Bronchial epithelial cell (primary cell): Measurements from ENCODE around the gene DGLUCY. TPM values are rescaled to one million over a fixed set of nuclear protein-coding genes. Genes with fewer than 3 reads are reported as not detected.
A peak's percentile ranks its signal among the peaks of the same experiment; 100 is the strongest.

Source experiments
- DNase-seq: peaks from one replicate; pipeline ENCODE4 v3.0.0-alpha.2; 2010; ENCODE audit warnings: low read depth
- FAIRE-seq: peaks from 2 replicates; lab custom pipeline; 2011; peaks lifted over from hg19 to GRCh38; lab: Jason Lieb, UNC
- H3K27me3 ChIP-seq: 2 replicates; pipeline ENCODE4 v1.5.1; 2011; ENCODE audit warnings: low read length; ENCODE audit not compliant: control insufficient read depth, insufficient read depth
- H3K36me3 ChIP-seq: 2 replicates; pipeline ENCODE4 v1.5.1; 2011; ENCODE audit warnings: low read length; ENCODE audit not compliant: control insufficient read depth, insufficient read depth
- H3K4me3 ChIP-seq: 2 replicates; pipeline ENCODE4 v1.5.1; 2011; ENCODE audit warnings: mild to moderate bottlenecking, low read depth, low read length, control low read depth
- total RNA-seq: library from RNA; depleted of rRNA; stranded (reverse); fragments of >200 nt; gene quantifications from 2 replicates; pipeline ENCODE4 v1.2.1, GENCODE V29; 2014
- TF ChIP-seq, protein P1 (sequence below): IDR thresholded peaks from 2 replicates; pipeline ENCODE4 v1.5.1; 2011; ENCODE audit warnings: mild to moderate bottlenecking, moderate library complexity, low read length, control low read depth, inconsistent platforms; ENCODE audit not compliant: insufficient read depth, severe bottlenecking

DGLUCY gene
- total RNA-seq, 1 donor from 2014 or later = 8.4 TPM

DNA sequence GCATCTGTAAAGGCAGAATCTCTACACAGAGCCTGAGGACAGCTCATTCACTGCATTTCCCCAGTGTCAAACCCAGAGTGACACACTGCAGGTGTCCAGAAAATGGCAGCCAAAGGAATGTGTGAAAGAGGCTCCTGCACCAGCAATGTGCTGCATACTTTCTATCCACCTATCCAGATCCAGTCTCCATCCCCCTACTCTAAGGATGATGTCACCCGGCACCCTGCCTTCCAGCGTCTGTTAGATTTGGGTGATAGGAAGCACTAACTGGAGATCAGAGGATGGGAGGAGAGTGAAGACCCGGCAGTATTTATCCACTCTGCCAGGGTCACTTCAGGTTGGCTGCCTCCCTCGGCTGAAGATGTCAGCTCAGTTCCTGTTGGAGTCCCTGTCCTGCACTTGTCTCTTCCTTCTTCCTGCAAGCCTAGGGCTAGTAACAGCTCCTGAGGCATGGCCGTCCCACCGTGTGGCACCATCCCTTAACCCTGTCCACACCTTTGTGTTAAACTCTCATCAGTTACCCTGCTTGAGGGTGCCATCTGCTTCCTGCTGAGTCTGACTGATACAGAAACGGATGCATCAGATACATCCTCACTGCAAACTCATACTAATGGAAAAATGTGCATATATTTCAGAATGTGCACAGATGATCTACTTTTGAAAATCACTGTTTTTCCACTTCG is 143.6 kb downstream of the DGLUCY start:
- Histone ChIP-seq H3K36me3 (no peaks in the 10 kb centered on the region), H3K27me3 (no peaks in the 10 kb centered on the region), H3K4me3 (no peak overlapping the region)
- peak; percentile 43 for FAIRE-seq
- TF ChIP-seq, protein P1, sequence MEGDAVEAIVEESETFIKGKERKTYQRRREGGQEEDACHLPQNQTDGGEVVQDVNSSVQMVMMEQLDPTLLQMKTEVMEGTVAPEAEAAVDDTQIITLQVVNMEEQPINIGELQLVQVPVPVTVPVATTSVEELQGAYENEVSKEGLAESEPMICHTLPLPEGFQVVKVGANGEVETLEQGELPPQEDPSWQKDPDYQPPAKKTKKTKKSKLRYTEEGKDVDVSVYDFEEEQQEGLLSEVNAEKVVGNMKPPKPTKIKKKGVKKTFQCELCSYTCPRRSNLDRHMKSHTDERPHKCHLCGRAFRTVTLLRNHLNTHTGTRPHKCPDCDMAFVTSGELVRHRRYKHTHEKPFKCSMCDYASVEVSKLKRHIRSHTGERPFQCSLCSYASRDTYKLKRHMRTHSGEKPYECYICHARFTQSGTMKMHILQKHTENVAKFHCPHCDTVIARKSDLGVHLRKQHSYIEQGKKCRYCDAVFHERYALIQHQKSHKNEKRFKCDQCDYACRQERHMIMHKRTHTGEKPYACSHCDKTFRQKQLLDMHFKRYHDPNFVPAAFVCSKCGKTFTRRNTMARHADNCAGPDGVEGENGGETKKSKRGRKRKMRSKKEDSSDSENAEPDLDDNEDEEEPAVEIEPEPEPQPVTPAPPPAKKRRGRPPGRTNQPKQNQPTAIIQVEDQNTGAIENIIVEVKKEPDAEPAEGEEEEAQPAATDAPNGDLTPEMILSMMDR = no peak
- no peak for DNase-seq

DNA sequence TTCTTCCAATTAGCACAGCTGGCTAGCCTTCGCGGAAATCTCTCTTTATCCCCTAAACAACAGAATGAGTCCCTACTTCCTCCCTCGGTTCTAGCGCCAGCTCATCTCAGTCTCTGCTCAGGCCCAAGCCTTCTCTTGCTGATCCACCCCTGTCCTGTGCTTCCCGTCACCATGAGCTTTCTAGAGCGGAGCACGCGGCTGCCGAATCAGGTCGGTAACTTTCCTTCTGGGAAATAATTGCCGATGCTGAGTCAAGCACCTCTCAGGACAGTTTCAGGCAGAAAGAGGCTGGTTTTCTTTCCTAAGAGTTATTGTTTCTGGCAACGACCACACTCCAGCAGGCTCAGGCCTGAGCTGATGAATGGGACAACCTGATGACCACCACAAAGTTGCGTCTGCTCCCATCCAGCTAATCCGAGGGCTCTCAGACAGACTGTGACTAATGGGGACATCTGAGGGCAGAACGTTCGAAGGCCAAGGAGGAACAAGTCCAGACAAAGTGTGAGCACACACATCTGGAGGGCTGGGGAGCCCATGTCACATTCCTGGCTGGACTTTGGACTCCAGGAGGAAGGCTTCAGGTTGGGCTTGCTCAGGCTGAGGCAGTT is 144.2 kb downstream of the DGLUCY start:
- H3K27me3 ChIP-seq = no peaks in the 10 kb centered on the region
- FAIRE-seq (peak; percentile 40), DNase-seq (peak; percentile 99)
- no peak overlapping the region for H3K4me3 ChIP-seq
- TF ChIP-seq, protein P1 = no peak
- no peaks in the 10 kb centered on the region for H3K36me3 ChIP-seq

DNA sequence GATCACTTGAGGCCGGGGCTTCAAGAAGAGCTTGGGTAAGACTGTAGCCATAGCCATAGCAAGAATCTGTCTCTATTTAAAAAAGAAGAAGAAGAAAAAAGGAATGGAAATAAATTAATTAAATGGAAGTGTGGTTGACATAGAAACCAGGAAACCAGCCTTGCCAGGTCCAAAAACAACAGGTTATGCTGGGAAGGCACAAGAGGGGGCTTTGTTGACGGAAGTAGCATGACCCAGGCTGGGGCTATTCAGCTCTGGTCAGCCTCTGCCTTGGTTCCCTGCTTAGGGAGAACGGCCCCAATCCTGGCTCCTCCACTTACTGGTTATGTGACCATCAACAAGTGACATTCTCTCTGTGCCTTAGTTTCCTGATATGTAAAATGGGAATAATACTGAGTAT is 145.0 kb downstream of the DGLUCY start:
- Histone ChIP-seq H3K4me3 (no peak overlapping the region), H3K36me3 (no peaks in the 10 kb centered on the region), H3K27me3 (no peaks in the 10 kb centered on the region)
- DNase-seq = no peak
- TF ChIP-seq, protein P1 = no peak
- no peak for FAIRE-seq

DNA sequence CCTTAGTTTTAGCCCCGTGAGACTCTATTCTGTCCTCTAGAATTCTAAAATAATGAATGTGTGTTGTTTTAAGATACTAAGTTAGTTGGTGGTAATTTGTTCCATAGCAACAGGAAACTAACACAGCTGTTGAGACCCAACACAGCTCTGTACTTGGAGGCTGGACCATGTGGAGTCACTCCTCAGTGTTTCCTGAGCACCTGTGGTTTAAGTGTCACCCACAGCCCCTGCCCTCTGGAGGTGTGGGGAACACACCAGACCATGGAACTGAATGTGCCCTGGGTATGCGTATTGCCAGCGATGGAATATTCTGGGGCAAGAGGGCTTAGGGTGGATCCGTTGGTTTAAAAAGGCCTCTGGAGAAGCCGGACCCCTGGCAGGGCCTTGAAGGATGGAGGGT is 147.2 kb downstream of the DGLUCY start:
- Histone ChIP-seq H3K4me3 (no peak overlapping the region), H3K36me3 (no peaks in the 10 kb centered on the region), H3K27me3 (no peaks in the 10 kb centered on the region)
- TF ChIP-seq, protein P1 = no peak
- FAIRE-seq = no peak
- no peak for DNase-seq

DNA sequence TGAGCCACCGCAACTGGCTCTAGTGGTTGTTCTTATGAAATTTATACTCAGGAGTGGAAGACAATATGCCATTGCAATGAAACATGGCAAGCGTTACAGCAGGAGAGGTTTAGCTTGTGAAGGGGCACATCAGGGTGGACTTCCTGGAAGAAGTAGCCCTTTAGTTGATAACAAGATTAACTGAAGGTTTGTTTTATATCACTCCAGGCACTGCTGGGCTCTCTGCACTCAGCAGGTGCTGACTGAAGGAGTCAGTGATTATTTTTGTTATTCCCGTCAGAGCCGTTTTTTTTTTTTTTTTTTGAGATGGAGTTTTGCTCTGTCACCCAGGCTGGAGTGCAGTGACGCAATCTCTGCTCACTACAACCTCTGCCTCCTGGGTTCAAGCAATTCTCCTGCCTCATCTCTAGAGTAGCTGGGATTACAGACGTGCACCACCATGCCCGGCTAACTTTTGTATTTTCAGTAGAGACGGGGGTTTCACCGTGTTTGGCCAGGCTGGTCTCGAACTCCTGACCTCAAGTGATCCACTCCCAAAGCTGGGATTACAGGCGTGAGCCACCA is 148.2 kb downstream of the DGLUCY start:
- H3K36me3 ChIP-seq = no peaks in the 10 kb centered on the region
- DNase-seq (no peak), FAIRE-seq (no peak)
- no peak overlapping the region for H3K4me3 ChIP-seq
- TF ChIP-seq, protein P1 = no peak
- H3K27me3 ChIP-seq = no peaks in the 10 kb centered on the region
